Gastroesophageal sphincter (tissue), 3 donors: ENCODE data around the gene B3GNT9.
A peak's percentile ranks its signal among the peaks of the same experiment; 100 is the strongest.

Experiments
- CTCF ChIP-seq, 4 experiments: fragments of 200-600 bp in 2 of 4; fragments of 450-650 bp in 2 of 4; sonication (generic) in 1 of 4; IDR thresholded peaks; one replicate each; pipeline ENCODE4 v1.5.1; 2017 to 2019; ENCODE audit warnings: antibody characterized with exemption in 4 of 4, mild to moderate bottlenecking in 2 of 4, moderate library complexity in 2 of 4
- POLR2A ChIP-seq, 2 donors: fragments of 450-650 bp; IDR thresholded peaks; one replicate each; pipeline ENCODE4 v1.6.1; 2017; ENCODE audit warnings: antibody characterized with exemption in 2 of 2, mild to moderate bottlenecking in 2 of 2, moderate library complexity in 1 of 2

- TF ChIP-seq CTCF (IDR thresholded peaks at IDR 0.05) (peak in 1 of 4 experiments; percentile 21), POLR2A (IDR thresholded peaks at IDR 0.05) (no peak)
These were observed 46.7 kb downstream of the B3GNT9 start for GRCh38 chr16:67104061-67104460.
